ENCODE results near the gene SPATA24.

DNA sequence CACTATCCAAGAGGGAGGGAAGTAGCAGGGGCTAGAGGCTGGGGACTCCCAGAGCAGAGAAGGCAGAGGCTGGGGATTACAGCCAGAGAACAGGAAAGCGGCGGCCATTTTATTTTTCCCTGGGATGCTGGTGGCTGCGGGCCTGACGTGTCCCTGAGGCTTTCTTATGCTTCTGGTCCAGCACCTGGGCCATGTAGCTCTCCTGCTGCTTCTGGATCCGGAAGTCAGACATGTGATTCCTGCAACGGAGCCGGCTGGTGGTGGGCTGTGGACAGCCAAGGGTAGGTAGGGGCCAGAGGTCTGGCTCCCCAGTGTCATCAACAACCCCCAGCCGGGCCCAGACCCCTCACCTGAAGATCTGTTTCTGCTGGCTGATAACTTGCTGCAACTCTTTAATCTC is 7.2 kb downstream of the SPATA24 start:
- TF ChIP-seq, protein P1, sequence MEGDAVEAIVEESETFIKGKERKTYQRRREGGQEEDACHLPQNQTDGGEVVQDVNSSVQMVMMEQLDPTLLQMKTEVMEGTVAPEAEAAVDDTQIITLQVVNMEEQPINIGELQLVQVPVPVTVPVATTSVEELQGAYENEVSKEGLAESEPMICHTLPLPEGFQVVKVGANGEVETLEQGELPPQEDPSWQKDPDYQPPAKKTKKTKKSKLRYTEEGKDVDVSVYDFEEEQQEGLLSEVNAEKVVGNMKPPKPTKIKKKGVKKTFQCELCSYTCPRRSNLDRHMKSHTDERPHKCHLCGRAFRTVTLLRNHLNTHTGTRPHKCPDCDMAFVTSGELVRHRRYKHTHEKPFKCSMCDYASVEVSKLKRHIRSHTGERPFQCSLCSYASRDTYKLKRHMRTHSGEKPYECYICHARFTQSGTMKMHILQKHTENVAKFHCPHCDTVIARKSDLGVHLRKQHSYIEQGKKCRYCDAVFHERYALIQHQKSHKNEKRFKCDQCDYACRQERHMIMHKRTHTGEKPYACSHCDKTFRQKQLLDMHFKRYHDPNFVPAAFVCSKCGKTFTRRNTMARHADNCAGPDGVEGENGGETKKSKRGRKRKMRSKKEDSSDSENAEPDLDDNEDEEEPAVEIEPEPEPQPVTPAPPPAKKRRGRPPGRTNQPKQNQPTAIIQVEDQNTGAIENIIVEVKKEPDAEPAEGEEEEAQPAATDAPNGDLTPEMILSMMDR (IDR thresholded peaks at IDR 0.05): no peak
- TF ChIP-seq POLR2A (IDR thresholded peaks at IDR 0.05): no peak
